Placental epithelial cell (primary cell): Measurements from ENCODE around the gene MTERF1. TPM values are rescaled to one million over a fixed set of nuclear protein-coding genes. Genes with fewer than 3 reads are reported as not detected.

Source experiments
- total RNA-seq: library from RNA; depleted of rRNA; stranded (reverse); fragments of >200 nt; gene quantifications from 2 replicates; pipeline ENCODE4 v1.2.3, GENCODE V29; 2012

The MTERF1 gene
- total RNA-seq: 10.3 and 11.4 TPM in 2 replicates

GRCh38 chr7:91880413-91881241 lies at the start of gene MTERF1:
TSS of gene MTERF1 (minus strand) at chr7:91880702. CDS start at chr7:91880083, 619 bp downstream.

Other genes starting within 250 kb of the MTERF1 start
- 45.9 and 52.2 TPM in 2 replicates for gene AKAP9, start 60.2 kb upstream of the MTERF1 start, total RNA-seq